Stimulated activated CD4-positive, alpha-beta T cell treated with anti-CD3 and anti-CD28 coated beads, TNF-alpha, amount 100 ng/mL, for 24 hours (primary cell): ENCODE results near the gene WDR76.
"Not testable (repeated sequence)": the region's sequence is repeated elsewhere in the genome, so short reads cannot be mapped to it uniquely, and the experiment has no call there.

ENCODE experiments used
- DNase-seq, 3 experiments: peaks; one replicate each; pipeline ENCODE4 v3.0.0-alpha.2; 2020; ENCODE audit warnings: low read depth in 3 of 3

Gene WDR76

DNA sequence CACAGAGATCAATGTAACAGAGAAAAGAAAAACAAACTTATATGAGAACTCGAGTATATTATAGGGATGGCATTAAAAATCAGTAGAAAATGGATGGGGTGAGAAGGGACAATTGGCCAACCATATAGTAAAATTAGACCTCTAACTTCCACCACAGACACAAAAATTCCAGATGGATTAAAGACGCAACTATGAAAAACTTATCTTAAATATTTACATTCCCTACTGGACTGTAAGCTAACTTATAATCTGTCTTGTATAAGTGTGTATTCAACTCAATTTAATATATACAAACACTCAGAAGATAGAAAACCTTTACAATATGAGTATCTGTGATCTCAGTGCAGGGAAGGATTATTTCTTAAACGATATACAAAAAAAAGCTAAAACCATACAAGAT is 5.3 kb upstream of the WDR76 start:
- no peak for DNase-seq

DNA sequence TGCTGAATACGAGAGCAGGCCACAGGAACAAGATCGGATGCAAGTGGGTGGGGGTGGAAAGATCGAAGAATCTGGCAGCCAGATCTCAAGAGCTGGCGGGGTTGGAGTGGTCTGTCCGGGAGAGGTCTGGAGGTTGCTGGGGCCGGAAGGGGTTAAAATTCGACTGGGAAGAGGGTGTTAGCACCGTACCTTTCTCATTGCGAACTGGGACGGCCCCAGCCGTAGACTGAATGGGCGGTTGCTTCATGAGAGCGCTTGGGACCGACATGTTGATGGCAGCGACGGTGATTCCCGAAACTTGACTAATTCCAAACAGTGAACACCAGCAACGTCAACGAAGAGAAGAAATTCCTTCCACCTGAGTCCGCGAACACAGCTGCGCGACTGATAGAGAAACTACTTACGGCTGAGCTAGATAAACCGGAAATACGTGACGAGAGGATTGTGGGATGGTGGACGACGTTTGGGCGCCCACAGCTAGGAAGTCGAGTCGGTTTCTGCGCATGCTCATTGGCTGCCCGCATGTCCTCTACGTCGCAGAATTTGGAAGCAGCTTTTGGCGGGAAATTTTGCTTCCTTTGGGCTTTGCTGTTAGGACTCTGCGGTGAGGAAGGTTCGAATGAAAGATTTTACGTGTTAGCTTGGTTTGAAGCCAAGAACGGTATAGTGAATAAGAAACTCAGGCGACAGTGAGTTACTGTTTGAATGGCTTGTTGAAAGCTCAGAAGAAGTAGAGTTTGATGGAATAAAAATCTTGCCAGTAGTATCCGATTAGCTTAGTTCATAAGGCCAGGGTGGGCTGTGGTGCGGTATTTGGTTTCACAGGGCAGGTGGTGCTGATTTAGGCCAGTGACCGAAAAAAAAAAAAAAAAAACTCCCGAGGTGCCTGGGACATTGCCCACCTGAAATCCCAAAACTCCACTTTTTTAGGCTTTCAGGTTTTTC is 2.2 kb upstream of the WDR76 start, which contains the start of gene MFAP1:
MFAP1 (minus strand) TSS at position 389 of the 945 bp plus-strand sequence; CDS start at position 268, 121 bp downstream.
- DNase-seq = peak; percentile 83 to 90 (median 90)

DNA sequence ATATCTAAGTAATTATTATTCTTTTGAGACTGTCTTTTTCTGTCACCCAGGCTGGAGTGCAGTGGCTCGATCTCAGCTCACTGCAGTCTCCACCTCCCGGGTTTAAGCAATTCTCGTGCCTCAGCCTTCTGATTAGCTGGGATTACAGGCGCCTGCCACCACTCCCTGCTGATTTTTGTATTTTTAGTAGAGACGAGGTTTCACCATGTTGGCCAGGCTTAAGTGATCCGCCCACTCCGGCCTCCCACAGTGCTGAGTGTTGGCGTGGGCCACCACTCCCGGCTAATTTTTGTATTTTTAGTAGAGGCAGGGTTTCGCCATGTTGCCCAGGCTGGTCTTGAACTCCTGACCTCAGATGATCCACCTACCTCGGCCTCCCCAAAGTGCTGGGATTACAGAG is 1.5 kb upstream of the WDR76 start:
- DNase-seq = not testable (repeated sequence)

DNA sequence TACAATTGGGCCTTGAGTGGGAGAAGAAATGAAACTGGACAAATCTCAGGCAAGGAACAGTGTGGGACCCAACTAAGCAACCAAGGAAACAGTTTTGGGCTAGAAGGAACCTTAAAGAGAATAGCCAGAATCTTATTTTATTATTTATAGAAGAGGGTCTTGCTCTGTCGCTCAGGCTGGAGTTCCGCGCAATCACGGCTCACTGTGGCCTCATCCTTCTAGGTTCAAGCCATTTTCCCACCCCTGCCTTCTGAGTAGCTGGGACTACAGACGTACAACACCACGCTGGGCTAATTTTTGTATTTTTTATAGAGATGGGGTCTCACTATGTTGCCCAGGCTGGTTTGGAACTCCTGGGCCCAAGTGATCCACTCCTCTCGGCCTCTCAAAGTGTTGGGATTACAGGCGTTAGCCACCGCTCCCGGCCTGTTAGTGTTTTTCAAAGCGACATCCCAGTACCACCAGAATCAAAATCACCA is 734 bp upstream of the WDR76 start:
- no peak for DNase-seq

DNA sequence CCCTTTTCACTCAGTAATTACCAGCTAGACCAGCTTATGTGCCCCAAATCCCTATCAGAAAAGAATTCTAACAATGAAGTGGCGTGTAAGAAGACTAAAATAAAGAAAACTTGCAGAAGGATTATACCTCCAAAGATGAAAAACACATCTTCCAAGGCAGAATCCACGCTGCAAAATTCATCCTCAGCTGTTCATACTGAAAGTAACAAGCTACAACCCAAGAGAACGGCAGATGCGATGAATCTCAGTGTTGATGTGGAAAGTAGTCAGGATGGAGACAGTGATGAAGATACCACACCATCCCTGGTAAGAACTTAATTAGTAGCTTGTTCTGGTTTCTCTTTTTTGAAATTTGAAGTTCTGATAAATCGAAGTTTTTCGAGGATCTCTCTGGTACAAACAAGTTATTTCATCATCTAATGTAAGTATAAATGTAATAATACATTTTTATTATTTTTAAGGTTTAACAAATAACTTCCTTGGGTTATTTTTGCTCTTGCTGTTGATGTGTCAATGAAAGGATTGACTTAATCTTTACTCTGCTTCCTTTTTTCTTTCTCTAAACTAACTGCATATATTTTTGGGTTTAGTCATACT is 1.4 kb downstream of the WDR76 start:
- DNase-seq = peak in 1 of 3 experiments; percentile 19

DNA sequence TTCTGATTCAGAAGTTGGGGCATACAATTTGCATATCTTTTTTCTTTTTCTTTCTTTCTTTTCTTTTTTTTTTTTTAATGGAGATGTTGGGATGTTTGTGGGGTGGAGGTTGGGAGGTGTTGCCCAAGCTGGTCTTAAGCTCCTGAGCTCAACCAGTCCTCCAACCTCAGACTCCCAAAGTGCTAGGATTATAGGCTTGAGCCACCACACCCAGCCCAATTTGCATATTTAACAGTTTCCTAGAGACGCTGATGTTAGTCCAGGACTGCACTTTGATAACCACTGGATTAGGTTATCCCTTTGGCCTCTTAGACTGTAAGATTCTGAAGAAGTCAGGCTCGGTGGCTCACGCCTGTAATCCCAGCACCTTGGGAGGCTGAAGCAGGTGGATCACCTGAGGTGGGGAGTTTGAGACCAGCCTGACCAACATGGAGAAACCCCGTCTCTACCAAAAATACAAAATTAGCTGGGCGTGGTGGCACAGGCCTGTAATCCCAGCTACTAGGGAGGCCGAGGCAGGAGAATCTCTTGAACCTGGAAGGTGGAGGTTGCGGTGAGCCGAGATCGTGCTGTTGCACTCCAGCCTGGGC is 3.2 kb downstream of the WDR76 start:
- DNase-seq = not testable (repeated sequence)

DNA sequence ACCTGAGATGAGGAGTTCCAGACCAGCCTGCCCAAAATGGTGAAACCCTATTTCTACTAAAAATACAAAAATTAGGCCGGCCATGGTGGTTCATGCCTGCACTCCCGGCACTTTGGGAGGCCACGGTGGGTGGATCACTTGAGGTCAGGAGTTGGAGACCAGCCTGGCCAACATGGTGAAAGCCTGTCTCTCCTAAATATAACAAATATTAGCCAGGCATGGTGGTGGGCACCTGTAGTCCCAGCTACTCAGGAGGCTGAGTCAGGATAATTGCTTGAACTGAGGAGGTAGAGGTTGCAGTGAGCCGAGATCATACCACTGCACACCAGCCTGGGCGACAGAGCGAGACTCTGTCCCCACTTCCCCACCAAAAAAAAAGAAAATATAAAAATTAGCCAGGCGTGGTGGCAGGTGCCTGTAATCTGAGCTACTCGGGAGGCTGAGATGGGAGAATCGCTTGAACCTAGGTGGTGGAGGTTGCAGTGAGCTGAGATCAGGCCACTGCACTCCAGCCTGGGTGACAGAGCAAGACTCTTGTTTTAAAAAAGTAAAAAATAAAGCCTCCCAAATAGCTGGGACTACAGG is 4.0 kb downstream of the WDR76 start:
- DNase-seq = not testable (repeated sequence)

DNA sequence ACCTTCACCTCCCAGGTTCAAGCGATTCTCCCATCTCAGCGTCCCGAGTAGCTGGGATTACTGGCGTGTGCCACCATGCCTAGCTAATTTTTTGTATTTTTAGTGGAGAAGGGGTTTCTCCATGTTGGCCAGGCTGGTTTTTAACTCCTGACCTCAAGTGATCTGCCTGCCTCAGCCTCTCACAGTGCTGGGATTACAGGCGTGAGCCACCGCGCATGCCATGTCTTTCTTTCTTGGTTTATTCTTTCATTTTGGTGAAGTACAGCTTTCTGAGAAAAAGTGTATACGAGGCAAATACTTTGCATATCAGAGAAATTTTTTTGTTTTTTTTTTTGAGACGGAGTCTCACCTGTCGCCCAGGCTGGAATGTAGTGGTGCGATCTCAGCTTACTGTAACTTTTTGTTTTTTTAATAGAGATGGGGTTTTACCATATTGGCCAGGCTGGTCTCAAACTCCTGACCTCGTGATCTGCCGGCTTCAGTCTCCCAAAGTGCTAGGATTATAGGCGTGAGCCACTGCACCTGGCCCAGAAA is 4.8 kb downstream of the WDR76 start:
- DNase-seq = not testable (repeated sequence)

DNA sequence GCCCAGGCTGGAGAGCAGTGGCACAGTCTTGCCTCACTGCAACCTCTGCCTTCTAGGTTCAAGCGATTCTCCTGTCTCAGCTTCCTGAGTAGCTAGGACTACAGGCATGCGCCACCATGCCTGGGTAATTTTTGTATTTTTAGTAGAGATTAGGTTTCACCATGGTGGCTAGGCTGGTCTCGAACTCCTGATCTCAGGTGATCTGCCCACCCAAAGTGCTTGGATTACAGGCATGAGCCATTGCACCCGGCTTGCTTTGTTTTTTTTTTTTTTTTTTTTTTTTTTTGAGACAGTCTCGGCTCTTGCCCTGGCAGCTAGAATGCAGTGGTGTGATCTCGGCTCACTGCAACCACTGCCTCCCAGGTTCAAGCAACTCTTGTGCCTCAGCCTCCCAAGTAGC is 5.7 kb downstream of the WDR76 start:
- not testable (repeated sequence) for DNase-seq

DNA sequence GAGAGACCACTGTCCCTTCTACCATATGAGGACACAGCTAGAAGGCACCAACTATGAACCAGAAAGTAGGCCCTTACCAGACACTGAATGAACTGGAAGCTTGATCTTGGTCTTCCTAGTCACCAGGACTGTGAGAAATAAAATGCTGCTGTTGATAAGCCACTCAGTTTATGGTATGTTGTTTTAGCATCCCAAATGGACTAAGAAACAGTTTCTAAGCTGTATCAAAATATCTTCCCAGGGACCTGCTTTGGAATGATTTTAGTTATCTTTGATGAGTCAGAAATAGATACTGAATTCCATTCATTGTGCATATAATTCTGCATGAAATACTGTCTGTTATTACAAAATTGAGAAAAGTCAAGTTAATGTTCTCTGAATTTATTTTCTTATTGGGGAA is 18.6 kb downstream of the WDR76 start:
- DNase-seq = no peak

DNA sequence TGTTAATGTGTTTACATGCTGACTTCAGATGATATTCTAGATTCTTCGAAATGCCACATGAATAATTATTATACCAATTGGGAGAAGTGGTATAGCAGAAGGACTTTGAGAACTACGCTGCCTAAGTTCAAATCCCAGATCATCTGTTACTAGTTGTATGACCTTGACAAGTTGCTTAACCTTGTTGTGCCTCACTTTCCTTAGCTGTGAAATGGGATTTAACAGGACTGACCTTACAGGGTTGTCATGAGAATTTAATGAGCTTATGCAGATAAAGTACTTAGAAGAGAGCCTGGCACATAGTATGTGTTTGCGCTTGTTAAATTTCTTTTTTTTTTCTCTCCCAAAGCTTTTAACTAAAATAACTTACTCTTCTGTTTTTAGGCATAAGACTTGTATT is 24.4 kb downstream of the WDR76 start:
- no peak for DNase-seq

DNA sequence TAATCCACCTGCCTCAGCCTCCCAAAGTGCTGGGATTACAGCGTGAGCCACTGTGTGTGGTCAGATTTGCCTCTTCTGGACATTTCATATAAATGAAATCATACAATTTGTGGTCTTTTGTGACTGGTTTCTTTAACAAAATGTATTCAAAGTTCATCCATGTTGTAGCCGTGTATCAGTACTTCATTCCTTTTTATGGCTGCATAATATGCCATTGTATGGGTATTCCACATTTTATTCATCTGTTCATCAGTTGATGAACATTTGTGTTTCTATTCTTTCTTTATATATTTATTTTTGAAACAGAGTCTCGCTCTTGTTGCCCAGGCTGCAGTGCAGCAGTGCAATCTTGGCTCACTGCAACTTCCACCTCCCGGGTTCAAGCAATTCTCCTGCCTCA is 25.8 kb downstream of the WDR76 start:
- no peak for DNase-seq

DNA sequence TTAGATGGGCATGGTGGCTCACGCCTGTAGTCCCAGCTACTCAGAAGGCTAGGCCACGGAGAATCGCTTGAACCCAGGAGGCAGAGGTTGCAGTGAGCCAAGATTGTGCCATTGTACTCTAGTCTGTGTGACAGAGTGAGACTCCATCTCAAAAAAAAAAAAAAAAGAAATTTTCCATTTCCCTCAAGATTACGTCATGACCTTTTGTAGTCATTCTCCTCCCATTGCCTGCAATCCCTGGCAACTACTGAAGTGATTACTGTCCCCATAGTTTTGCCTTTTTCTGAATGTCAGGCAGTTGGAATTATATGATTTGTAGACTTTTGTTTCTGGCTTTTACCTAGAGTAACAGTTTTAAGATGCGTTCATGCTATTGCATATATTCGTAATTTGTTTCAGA is 28.0 kb downstream of the WDR76 start:
- DNase-seq = no peak

DNA sequence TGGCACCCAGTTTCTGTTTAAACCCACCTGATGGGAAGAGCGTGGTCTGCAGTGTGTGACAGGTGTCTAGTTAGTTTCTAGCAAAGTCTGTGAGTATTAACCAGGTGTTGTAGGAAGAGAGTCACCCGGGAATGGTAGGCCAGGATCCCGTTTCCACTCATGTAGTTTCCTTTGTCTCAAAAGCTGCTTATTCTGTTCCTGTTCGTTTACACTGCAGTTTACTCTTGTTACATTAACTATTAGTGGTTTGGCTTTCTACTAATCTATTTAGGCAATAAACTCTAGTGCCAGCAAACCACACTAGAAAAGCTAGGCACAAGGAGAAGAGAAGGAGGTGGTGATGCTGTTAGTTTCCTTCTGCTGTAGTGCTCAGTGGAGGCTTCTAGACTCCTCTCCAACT is 32.7 kb downstream of the WDR76 start:
- DNase-seq = no peak

DNA sequence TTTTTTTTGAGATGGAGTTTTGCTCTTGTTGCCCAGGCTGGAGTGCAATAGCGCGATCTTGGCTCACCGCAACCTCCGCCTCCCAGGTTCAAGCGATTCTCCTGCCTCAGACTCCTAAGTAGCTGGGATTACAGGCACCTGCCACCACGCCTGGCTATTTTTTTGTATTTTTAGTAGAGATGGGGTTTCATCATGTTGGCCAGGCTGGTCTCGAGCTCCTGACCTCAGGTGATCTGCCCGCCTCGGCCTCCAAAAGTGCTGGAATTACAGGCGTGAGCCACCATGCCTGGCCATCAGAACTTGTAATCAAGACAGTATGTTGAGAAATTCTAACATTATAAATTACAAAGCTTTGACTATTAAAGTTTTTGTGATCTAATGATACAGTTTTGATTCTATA is 39.8 kb downstream of the WDR76 start:
- DNase-seq = not testable (repeated sequence)

DNA sequence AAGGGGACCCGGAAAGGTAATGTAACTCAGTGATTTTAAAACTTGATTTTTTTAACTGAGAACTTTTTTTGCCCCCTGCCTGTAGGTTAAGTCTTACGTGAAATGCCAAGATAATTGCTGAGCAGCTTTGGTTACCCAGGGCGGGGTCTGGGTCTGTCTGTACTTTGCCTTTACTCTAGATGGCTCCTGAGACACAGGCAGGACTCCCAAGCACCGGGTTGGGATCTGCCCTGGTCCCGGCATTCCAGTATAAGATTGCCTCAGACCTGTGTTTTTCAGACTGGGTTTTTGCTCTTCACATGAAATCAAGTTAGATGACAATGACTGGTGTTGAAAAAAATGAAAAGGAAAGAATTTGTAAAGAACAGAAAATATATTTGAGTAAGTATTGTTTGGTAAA is 40.3 kb downstream of the WDR76 start:
- no peak for DNase-seq

DNA sequence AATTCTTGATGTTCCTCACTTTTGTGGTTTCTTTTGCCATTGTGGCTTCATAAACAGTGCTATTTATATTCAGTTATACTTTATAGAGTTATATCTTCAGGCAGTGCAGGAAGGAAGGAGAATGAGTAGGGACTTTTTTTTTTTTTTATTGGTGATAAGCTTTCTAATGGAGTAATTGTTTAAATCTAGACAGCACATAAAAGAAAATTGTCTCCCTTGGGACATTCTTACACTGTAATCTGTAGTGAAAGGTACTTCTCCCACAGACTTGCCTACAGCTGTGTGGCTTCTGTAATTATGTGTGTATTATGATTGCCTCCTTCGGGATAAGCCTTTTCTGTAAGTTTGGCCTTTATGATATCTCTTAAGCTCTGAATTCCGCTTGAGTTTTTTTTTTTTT is 41.6 kb downstream of the WDR76 start:
- DNase-seq = no peak

DNA sequence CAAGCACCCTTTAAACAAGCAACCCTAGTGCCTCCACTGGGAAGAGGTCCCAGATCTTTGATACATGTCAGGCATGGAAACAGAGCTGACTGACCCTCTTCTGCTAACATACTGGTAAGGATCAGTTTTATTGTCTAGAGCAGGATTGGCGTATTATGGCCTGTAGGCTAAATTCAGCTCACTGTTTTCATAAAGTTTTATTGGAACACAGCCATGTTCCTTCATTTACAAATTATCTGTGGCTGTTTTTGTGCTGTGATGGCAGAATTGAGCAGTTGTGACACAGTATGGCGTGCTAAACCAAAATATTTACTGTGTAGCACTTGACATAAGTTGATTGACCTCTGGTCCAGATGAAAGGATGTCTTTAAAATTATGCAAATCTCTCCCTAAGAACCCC is 45.0 kb downstream of the WDR76 start:
- DNase-seq = no peak

DNA sequence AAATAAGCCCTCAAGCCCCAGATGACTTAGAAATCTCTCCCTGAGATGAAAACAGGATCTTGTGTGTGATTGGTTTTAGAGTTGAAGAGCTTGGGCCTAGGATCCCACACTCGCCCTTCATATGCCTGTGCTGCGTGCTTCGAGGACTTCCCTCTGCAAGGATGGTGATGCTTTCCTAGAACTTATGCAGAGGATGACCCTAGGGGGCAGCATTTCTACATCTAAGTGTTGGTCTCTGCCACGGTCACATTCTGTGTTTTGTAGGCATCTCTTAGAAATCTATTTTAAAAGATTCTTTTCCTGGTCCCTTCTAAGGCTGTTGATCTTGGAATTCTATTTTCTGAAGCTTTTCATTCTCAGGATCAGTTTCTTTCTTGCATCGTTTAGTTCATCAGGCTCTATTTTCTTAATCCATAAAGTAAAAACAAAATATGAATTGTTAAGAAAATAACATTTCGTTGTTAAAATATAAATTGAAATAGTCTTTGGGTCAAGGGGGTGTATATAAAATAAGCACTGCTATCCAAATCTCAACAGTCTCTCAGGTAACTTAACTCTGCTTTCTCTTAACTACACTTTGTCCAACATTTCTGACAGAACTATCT is 45.7 kb downstream of the WDR76 start:
- DNase-seq = no peak

DNA sequence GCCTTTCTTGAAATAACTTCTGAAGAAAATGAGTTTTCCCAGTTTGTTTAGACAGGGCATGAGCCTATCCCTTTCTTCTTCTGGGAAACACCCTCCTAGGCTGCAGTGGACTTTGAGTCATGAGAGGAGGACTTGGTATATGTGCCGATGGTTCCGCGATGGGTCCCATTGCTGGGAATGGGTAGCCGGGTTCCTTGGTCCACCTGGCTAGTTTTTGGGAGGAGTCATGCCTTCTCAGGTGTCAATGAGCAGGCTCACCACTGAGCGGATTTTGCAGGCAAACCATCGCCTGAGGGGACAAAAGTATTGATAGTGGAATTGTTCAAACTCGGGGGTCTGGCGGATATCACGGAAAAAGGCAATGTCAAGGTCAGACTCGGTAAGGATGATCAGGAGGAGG is 46.8 kb downstream of the WDR76 start:
- DNase-seq = no peak

DNA sequence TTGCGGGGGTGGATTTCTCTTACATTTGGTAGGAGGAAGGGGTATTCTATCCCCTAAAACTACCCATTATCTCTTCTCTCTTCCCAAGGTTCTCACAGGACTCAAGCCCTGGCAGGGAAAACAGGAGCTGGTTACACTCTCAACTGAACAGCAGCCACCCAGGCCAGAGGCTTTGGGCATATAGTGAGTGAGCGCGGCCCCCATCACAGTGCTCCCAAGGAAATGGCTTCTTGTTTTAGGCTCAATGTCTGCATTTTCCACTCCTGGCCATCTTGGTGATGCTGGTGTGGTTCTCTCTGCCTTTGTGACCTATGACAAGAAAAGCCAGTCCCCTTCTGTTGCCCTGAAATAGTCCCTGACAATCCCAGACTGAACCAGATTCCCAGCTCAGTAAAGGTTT is 50.1 kb downstream of the WDR76 start:
- DNase-seq = no peak

DNA sequence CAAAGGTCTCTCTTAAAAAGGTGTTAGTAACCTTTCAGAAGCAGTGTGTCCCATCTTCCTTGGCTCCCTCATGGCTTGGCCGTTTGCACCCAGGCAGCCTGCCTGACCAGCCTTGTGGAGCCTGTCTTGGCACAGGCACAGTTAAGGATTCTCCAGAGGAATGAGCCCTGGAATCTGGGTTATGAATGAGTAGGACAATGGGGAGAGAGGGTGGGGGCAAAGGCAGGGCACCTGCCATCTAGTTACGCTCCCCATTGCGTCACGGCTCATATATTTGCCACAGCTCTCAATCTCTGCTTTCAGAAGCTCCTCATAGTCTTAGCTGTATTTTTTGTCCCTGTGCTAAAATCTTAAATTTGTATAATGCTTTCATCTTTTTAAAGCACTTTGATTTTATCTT is 50.6 kb downstream of the WDR76 start:
- no peak for DNase-seq
